HCT116 (cell line): ENCODE measurements around the gene UBXN11. TPM values are rescaled to one million over a fixed set of nuclear protein-coding genes. Genes with fewer than 3 reads are reported as not detected.

Source experiments
- ATAC-seq: fragments of 200-7000 bp; cut with Tn5 transposase; 2 replicates; pipeline ENCODE4 v1.9.1; 2020; ENCODE audit warnings: mild to moderate bottlenecking, moderate library complexity
- BruUV-seq: library from RNA; stranded (reverse); fragments of 400-500 nt; replicated peaks from 2 replicates; lab custom pipeline; 2021; lab: Mats Ljungman, UMichigan
- CTCF ChIA-PET: fragments of 300-600 bp; sonication (Branson Sonifier 250); formaldehyde crosslinking; loops from one replicate; lab custom pipeline; 2021; ENCODE audit warnings: antibody characterized with exemption; lab: Charles Lee
- POLR2A ChIA-PET: fragments of 300-600, 350-600 bp; sonication (Branson Sonifier 250); formaldehyde crosslinking; loops from one replicate; lab custom pipeline; 2021; ENCODE audit warnings: antibody characterized with exemption; lab: Charles Lee
- RAD21 ChIA-PET, 2 experiments: fragments of 300-600 bp; sonication (Branson Sonifier 250); formaldehyde crosslinking; loops; one replicate each; lab custom pipeline; 2023; ENCODE audit warnings: low total read pairs in 2 of 2; ENCODE audit not compliant: uncharacterized antibody in 2 of 2, unreplicated experiment in 2 of 2, low non-redundant PET in 1 of 2; lab: Charles Lee
- DNase-seq: peaks from one replicate; pipeline ENCODE4 v3.0.0-alpha.2; 2010; ENCODE audit warnings: low read depth, low spot score
- H2AFZ ChIP-seq: fragments of 200-600 bp; shearing (Covaris generic), sonication (generic); 2 replicates; pipeline ENCODE4 v1.6.1; 2017; ENCODE audit warnings: low read depth, mixed run types, mixed read lengths, antibody characterized with exemption, low read length; ENCODE audit not compliant: poor library complexity, severe bottlenecking
- H3K27ac ChIP-seq: 2 replicates; pipeline ENCODE4 v1.5.1; 2012; ENCODE audit warnings: low read depth, low read length
- H3K27me3 ChIP-seq: fragments of 200-600 bp; sonication (generic); 2 replicates; pipeline ENCODE4 v1.6.1; 2016; ENCODE audit warnings: mixed run types, low read length, mixed read lengths; ENCODE audit not compliant: insufficient read depth
- H3K36me3 ChIP-seq, 2 experiments: fragments of 200-500 bp in 1 of 2; fragments of 200-600 bp in 1 of 2; sonication (Bioruptor generic) in 1 of 2; sonication (generic) in 1 of 2; 2 replicates each; pipeline versions ENCODE4 v1.5.1 to v1.6.1; 2014 to 2016; ENCODE audit warnings: low read length in 2 of 2, inconsistent platforms in 1 of 2, mixed read lengths in 1 of 2, mixed run types in 1 of 2; ENCODE audit not compliant: insufficient read depth in 2 of 2, control insufficient read depth in 1 of 2
- H3K4me1 ChIP-seq, 2 experiments: fragments of 200-600 bp in 1 of 2; sonication (generic) in 1 of 2; 2 replicates each; pipeline versions ENCODE4 v1.5.1 to v1.6.1; 2012 to 2017; ENCODE audit warnings: low read length in 2 of 2, inconsistent platforms in 1 of 2, mild to moderate bottlenecking in 1 of 2, mixed read lengths in 1 of 2, mixed run types in 1 of 2, moderate library complexity in 1 of 2; ENCODE audit not compliant: insufficient read depth in 2 of 2, control insufficient read depth in 1 of 2
- H3K4me2 ChIP-seq: fragments of 200-600 bp; sonication (generic); 2 replicates; pipeline ENCODE4 v1.6.1; 2017; ENCODE audit warnings: mixed run types, low read length, mixed read lengths
- H3K4me3 ChIP-seq, 2 experiments: fragments of 200-600 bp in 1 of 2; sonication (generic) in 1 of 2; replicated peaks in 1 of 2; 2 replicates each; pipeline ENCODE4 v1.5.1; 2011 to 2016; ENCODE audit warnings: low read length in 2 of 2, control low read depth in 1 of 2, low read depth in 1 of 2, mild to moderate bottlenecking in 1 of 2, mixed read lengths in 1 of 2, mixed run types in 1 of 2
- H3K79me2 ChIP-seq: fragments of 200-600 bp; sonication (generic); 2 replicates; pipeline ENCODE4 v1.6.1; 2017; ENCODE audit warnings: mild to moderate bottlenecking, mixed run types, low read length, moderate library complexity, mixed read lengths; ENCODE audit not compliant: insufficient read depth
- H3K9ac ChIP-seq: fragments of 200-600 bp; sonication (generic); 2 replicates; pipeline ENCODE4 v1.6.1; 2016; ENCODE audit warnings: low read length, mixed read lengths
- H3K9me2 ChIP-seq: fragments of 200-600 bp; sonication (generic), shearing (Covaris generic); 2 replicates; pipeline ENCODE4 v1.6.1; 2017; ENCODE audit warnings: mixed run types, mild to moderate bottlenecking, moderate library complexity; ENCODE audit not compliant: insufficient read depth
- H3K9me3 ChIP-seq, 2 experiments: fragments of 200-500 bp in 1 of 2; fragments of 200-600 bp in 1 of 2; sonication (Bioruptor generic) in 1 of 2; sonication (generic) in 1 of 2; 2 replicates each; pipeline ENCODE4 v1.6.1; 2014 to 2017; ENCODE audit warnings: low read length in 2 of 2, mixed read lengths in 2 of 2, inconsistent platforms in 1 of 2, low read depth in 1 of 2, mild to moderate bottlenecking in 1 of 2, mixed run types in 1 of 2, moderate library complexity in 1 of 2; ENCODE audit not compliant: control insufficient read depth in 1 of 2, insufficient read depth in 1 of 2
- H4K20me1 ChIP-seq: fragments of 200-600 bp; sonication (generic), shearing (Covaris generic); 2 replicates; pipeline ENCODE4 v1.6.1; 2017; ENCODE audit warnings: mixed run types, mild to moderate bottlenecking, moderate library complexity; ENCODE audit not compliant: insufficient read depth
- CBX3 ChIP-seq: IDR thresholded peaks from 2 replicates; pipeline ENCODE4 v1.6.1; 2012; ENCODE audit warnings: low read depth
- CEBPB ChIP-seq: IDR thresholded peaks from 2 replicates; pipeline ENCODE4 v1.6.1; 2012; ENCODE audit warnings: low read depth
- EGR1 ChIP-seq: IDR thresholded peaks from 2 replicates; pipeline ENCODE4 v1.6.1; 2012; ENCODE audit warnings: low read depth
- FOSL1 ChIP-seq: IDR thresholded peaks from 2 replicates; pipeline ENCODE4 v1.6.1; 2012; ENCODE audit warnings: low read depth
- POLR2AphosphoS5 ChIP-seq: IDR thresholded peaks from 2 replicates; pipeline ENCODE4 v1.6.1; 2011; ENCODE audit warnings: mild to moderate bottlenecking, low read depth, low read length, moderate library complexity
- SRF ChIP-seq: IDR thresholded peaks from 2 replicates; pipeline ENCODE4 v1.6.1; 2012; ENCODE audit warnings: low read depth
- YY1 ChIP-seq: IDR thresholded peaks from 2 replicates; pipeline ENCODE4 v1.6.1; 2011; ENCODE audit warnings: low read length, low read depth, moderate library complexity, mild to moderate bottlenecking; ENCODE audit not compliant: insufficient replicate concordance; ENCODE audit errors: extremely low read depth
- intact Hi-C: fragments of 100-400 bp; cut with micrococcal nuclease; formaldehyde crosslinking; loops from 2 replicates; pipeline ENCODE4 v1.10.0; 2022
- total RNA-seq: library from RNA; stranded (reverse); gene quantifications from one replicate; pipeline ENCODE4 v1.2.1, GENCODE V29; 2021; ENCODE audit not compliant: unreplicated experiment
- TF ChIP-seq, protein P1 (sequence below): IDR thresholded peaks from 2 replicates; pipeline ENCODE4 v1.6.1; 2012; ENCODE audit warnings: low read depth

UBXN11 gene
- total RNA-seq, 1 experiment from 2014 or later: 19.3 TPM

DNA sequence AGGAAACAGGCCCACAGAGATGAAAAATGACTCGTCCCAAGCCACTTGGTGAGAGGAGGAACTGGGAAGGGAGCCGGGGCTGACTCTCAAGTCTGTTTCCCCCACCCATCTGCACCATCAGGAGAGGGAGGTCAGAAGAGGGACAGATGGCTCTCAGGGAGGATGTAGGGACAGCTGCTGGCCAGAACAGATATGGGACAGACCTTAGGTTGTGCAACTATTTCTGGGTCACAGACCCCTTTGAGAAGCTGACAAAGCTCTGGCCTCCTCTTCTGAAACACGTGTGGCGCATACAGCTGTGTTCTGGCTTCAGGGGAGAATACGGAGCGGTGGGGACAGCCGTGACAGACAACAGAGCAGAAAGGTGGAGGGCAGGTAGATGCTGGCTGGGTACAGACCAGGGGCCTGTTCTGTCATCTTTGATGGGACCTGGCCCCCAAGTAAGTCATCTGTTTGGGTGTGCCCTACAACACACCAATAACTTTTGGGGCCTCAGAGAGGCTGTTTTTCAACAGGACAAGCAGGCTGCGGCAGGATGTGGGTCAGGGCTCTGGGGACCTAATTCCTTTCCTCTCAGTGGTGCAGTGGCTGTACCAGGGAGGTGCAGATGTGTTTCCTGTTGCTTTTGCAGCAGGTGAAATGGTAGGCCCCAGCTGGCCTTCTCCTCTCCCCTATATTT lies 19.3 kb downstream of the UBXN11 start:
- no peak for DNase-seq
- no peaks in the 10 kb centered on the region; a peak in 1 of 4 replicates for H3K36me3 ChIP-seq
- H3K9me3 ChIP-seq: no peaks in the 10 kb centered on the region
- no peaks in the 10 kb centered on the region for H3K9me2 ChIP-seq
- H3K4me2 ChIP-seq: no peak overlapping the region
- RAD21 ChIA-PET: no interaction called here
- H2AFZ ChIP-seq: no peak overlapping the region
- no peaks in the 10 kb centered on the region for H3K27me3 ChIP-seq
- no peaks in the 10 kb centered on the region for H3K79me2 ChIP-seq
- TF ChIP-seq, protein P1, sequence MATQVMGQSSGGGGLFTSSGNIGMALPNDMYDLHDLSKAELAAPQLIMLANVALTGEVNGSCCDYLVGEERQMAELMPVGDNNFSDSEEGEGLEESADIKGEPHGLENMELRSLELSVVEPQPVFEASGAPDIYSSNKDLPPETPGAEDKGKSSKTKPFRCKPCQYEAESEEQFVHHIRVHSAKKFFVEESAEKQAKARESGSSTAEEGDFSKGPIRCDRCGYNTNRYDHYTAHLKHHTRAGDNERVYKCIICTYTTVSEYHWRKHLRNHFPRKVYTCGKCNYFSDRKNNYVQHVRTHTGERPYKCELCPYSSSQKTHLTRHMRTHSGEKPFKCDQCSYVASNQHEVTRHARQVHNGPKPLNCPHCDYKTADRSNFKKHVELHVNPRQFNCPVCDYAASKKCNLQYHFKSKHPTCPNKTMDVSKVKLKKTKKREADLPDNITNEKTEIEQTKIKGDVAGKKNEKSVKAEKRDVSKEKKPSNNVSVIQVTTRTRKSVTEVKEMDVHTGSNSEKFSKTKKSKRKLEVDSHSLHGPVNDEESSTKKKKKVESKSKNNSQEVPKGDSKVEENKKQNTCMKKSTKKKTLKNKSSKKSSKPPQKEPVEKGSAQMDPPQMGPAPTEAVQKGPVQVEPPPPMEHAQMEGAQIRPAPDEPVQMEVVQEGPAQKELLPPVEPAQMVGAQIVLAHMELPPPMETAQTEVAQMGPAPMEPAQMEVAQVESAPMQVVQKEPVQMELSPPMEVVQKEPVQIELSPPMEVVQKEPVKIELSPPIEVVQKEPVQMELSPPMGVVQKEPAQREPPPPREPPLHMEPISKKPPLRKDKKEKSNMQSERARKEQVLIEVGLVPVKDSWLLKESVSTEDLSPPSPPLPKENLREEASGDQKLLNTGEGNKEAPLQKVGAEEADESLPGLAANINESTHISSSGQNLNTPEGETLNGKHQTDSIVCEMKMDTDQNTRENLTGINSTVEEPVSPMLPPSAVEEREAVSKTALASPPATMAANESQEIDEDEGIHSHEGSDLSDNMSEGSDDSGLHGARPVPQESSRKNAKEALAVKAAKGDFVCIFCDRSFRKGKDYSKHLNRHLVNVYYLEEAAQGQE: no peak
- no peak for TF ChIP-seq FOSL1
- no peak for TF ChIP-seq SRF
- no peak for TF ChIP-seq CBX3
- TF ChIP-seq YY1: no peak
- no peak for TF ChIP-seq POLR2AphosphoS5
- no peak for TF ChIP-seq CEBPB
- no peak for TF ChIP-seq EGR1
- TF ChIP-seq, all 23 proteins: peak for 0
- no peak for ATAC-seq
- intact Hi-C loops: no loop called here
- Histone ChIP-seq H3K4me1 (peaks cover 22 to 47% of the 10 kb centered on the region in 2 experiments), H4K20me1 (no peaks in the 10 kb centered on the region), H3K9ac (no peak overlapping the region), H3K4me3 (no peak overlapping the region), H3K27ac (no peak overlapping the region)
- ChIA-PET CTCF (interaction anchor here (2.3 to 3.8 kb wide), 3 partner anchors 11 to 130 kb away, joined by 7 to 50 read pairs (median 47); no protein-coding TSS in a partner anchor), POLR2A (no interaction called here)
- BruUV-seq: no TSS peak
